Vagina (tissue), 2 donors: Measurements from ENCODE around the gene SHLD1.

Source experiments
- POLR2A ChIP-seq, 2 donors: fragments of 450-650 bp; IDR thresholded peaks; one replicate each; pipeline ENCODE4 v1.6.1; 2017; ENCODE audit warnings: antibody characterized with exemption in 2 of 2, mild to moderate bottlenecking in 2 of 2, moderate library complexity in 2 of 2
- POLR2AphosphoS5 ChIP-seq, 2 donors: sonication (generic); formaldehyde crosslinking; IDR thresholded peaks; one replicate each; pipeline ENCODE4 v1.9.0; 2017; ENCODE audit warnings: antibody characterized with exemption in 2 of 2, mild to moderate bottlenecking in 2 of 2, low read depth in 1 of 2; ENCODE audit not compliant: insufficient read depth in 1 of 2
- TF ChIP-seq, protein P1 (sequence below), 3 experiments: fragments of 450-650 bp in 2 of 3; fragments of 200-600 bp in 1 of 3; sonication (generic) in 1 of 3; IDR thresholded peaks; one replicate each; pipeline ENCODE4 v1.5.1; 2017 to 2019; ENCODE audit warnings: antibody characterized with exemption in 3 of 3, mild to moderate bottlenecking in 2 of 3, moderate library complexity in 2 of 3

DNA sequence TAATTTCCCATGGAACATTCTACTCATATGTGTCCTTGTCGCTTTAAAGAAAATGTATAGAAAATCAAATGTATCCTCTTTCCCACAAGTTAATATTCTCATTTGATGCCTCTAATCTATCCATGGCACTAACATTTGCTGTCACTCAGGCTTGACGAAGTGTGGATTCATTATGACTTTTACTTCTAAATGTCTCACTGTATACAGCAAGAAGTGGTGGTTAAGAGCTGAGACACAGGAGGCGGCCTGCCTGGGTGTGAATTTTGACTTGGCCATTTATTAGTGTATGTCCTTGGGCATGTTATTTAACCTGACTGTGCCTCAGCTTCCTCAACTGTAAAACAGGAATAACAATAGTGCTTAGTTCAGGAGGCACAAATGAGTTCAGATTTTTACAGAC, 130.1 kb downstream of the SHLD1 start:
- TF ChIP-seq, protein P1, sequence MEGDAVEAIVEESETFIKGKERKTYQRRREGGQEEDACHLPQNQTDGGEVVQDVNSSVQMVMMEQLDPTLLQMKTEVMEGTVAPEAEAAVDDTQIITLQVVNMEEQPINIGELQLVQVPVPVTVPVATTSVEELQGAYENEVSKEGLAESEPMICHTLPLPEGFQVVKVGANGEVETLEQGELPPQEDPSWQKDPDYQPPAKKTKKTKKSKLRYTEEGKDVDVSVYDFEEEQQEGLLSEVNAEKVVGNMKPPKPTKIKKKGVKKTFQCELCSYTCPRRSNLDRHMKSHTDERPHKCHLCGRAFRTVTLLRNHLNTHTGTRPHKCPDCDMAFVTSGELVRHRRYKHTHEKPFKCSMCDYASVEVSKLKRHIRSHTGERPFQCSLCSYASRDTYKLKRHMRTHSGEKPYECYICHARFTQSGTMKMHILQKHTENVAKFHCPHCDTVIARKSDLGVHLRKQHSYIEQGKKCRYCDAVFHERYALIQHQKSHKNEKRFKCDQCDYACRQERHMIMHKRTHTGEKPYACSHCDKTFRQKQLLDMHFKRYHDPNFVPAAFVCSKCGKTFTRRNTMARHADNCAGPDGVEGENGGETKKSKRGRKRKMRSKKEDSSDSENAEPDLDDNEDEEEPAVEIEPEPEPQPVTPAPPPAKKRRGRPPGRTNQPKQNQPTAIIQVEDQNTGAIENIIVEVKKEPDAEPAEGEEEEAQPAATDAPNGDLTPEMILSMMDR (IDR thresholded peaks at IDR 0.05): no peak
- TF ChIP-seq POLR2AphosphoS5 (IDR thresholded peaks at IDR 0.05; ENCODE audit: insufficient read depth in 1 of 2, low read depth in 1 of 2): no peak
- no peak for TF ChIP-seq POLR2A (IDR thresholded peaks at IDR 0.05)
